ENCODE data around the gene LHX3. TPM values are rescaled to one million over a fixed set of nuclear protein-coding genes. Genes with fewer than 3 reads are reported as not detected.

Gene LHX3
- total RNA-seq, 1 donor from 2014 or later, result not detected

GRCh38 chr9:136185066-136185465, 19.9 kb downstream of the LHX3 start:
- FAIRE-seq (no peak), DNase-seq (ENCODE audit: low spot score in 2 of 2) (no peak)

DNA sequence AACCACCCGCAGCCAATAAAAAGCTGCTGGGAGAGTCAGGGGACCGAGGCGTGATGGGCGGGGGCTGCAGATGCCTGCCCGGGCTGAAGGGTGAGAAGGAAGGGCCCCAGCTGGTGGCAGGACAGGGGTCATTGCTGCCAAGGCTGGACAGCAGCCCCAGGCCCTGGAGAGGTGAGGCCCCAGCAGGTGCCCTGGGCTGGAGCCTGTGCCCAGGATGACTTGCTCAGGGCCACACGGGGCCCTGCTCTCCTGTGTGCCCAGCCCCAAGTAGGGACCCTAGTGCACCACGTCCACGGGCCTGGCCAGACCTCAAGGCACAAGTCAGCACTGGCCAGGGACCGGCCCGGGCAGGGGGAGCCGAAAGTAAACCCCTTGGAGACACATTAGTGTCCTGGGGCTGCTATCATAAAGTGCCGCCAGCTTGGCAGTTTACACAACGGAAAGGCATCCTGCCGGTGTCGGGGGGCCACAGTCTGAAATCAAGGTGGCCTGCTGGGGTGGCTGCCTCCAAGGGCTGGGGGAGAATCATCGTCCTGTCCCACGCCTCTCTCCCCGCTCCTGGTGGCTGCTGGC, 22.0 kb downstream of the LHX3 start:
- FAIRE-seq, result no peak
- no peak for DNase-seq (ENCODE audit: low spot score in 2 of 2)

DNA sequence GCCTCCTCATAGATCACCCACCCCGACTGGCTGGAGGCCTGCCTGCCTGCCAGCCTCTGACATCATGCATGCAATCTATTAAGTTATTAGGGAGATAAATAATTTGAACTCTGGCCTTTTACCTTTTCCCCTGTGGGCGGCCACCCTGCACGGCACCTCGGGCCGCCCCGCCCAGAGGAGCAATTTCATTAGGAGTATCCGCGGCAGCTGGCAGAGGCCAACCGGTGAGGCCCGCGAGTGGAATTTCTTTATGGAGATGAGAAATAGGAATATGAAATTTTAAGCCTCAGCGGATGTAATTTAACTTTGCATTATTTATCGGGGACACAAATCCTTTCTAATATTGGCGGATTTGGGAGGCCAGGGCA, 22.5 kb downstream of the LHX3 start:
- DNase-seq (ENCODE audit: low spot score in 2 of 2), result no peak
- no peak for FAIRE-seq

GRCh38 chr9:136181784-136182419, 23.0 kb downstream of the LHX3 start:
- DNase-seq (ENCODE audit: low spot score in 2 of 2) (peak in 1 of 2 donors; percentile 14), FAIRE-seq (no peak)

- no peak for FAIRE-seq
- no peak for DNase-seq (ENCODE audit: low spot score in 2 of 2)
These were observed 24.3 kb downstream of the LHX3 start for GRCh38 chr9:136180586-136180985.

- DNase-seq (ENCODE audit: low spot score in 2 of 2), result no peak
- no peak for FAIRE-seq
These were observed 25.2 kb downstream of the LHX3 start for GRCh38 chr9:136179761-136180160.

DNA sequence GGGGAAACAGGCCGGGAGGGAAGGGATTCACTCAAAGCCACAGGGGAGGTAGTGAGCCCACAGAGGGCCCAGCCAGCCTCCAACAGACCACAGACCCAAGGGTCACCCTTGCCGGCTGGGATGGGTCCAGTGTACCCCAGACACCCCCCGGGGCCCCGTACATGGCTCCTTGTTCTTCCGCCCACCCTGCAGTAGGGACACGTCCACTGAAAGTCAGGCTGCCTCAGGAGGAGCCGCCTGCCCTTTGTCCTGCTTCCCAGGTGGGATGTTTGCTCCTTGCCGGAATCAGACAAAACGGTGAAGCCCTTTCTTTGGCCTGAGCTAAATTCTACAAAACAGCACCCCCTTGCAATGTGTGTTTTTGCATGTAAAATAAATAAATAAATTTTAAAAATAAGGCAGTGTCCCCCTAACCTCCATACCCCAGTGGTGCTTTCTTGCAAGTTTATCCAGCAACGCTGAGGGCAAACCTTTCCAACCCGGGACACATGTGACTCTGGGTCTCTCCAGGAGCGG, 25.8 kb downstream of the LHX3 start:
- FAIRE-seq (no peak), DNase-seq (ENCODE audit: low spot score in 2 of 2) (no peak)

DNA sequence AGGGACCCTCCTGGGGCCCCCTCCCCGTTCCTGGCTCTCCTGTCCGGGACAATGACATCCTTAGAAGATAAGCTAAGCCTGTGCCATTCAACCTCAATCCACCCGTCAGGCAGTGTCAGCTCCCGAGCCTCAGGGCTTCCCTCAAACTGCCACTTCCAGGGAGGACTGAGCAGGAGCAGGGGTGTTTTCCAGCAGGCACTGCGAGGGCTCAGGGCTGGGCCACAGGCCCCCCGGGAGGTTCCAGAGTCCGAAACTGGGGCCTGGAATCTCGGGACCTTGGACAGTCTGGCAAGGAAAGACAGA, 26.2 kb downstream of the LHX3 start:
- FAIRE-seq (no peak), DNase-seq (ENCODE audit: low spot score in 2 of 2) (no peak)

DNA sequence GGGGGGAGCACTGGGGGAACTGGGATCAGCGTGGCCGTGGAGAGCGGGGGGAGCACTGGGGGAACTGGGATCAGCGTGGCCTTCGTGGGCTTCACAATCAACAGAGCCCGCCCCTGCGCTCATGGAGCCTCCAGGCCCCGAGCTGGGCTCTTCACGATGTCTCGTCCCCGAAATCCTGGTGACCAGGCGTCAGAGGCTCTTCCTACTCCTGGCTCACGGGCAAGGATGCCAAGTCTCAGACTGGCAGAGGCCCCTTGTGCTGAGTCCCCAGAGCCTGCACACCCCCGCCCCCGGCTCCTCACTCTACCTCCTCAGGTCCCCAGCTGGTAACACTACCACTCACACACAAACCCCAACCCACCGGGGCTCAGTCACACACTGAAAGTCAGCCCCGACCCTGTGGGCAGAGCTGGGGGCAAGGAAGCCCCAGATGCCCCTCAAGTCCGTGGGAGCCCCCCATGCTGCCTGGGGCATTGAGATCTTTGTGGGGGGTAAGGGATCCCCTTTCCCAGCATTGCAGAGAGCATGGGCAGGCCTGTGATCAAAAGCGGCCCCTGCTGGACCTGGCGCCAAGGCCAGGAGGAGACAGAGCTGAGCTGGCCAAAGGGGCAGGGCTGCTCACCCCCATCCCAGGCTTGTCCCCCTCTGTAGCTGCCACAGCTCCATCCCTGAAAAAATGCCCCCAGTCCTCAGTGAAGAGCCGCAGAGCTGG, 26.7 kb downstream of the LHX3 start:
- DNase-seq (ENCODE audit: low spot score in 2 of 2) (no peak), FAIRE-seq (no peak)

GRCh38 chr9:136177224-136177623, 27.7 kb downstream of the LHX3 start:
- no peak for DNase-seq (ENCODE audit: low spot score in 2 of 2)

DNA sequence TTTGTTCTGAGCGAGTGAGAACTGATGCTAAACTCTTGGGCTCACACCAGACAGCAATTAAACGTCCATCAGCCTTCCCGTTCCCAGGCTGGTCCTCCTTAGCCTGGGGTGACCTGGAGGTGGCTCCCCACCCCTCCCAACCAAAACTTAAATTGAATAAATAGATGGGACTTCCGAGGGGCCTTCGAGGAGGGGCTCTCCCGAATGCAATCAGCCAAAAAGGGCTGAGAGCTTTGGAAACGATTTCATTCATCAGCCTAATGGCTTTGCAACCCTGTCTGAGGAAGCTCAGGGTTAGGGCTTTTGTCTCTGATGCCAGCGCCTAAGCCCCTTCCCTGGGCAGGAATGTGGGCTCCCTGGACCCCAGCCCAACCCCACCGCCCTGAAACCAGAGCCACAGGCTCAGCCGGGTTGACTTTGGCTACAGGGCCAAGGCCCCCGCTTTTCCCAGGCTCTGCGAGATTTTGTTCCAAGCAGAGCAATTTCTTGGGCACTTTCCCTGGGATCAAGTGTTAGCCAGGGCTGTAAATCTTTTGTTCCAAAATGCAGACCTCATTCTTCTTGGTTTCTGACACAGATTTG, 29.2 kb downstream of the LHX3 start:
- DNase-seq (ENCODE audit: low spot score in 2 of 2) (peak in 1 of 2 donors; percentile 43), FAIRE-seq (no peak)

More at GRCh38 chr9:136177224-136177623, 27.7 kb downstream of the LHX3 start:
- no peak for FAIRE-seq

GRCh38 chr9:136174779-136175615, 29.9 kb downstream of the LHX3 start:
- peak in 1 of 2 donors; percentile 32 for DNase-seq (ENCODE audit: low spot score in 2 of 2)

GRCh38 chr9:136173648-136174290, 31.2 kb downstream of the LHX3 start:
- FAIRE-seq, result no peak
- DNase-seq (ENCODE audit: low spot score in 2 of 2), result no peak

More at GRCh38 chr9:136174779-136175615, 29.9 kb downstream of the LHX3 start:
- FAIRE-seq, result no peak

DNA sequence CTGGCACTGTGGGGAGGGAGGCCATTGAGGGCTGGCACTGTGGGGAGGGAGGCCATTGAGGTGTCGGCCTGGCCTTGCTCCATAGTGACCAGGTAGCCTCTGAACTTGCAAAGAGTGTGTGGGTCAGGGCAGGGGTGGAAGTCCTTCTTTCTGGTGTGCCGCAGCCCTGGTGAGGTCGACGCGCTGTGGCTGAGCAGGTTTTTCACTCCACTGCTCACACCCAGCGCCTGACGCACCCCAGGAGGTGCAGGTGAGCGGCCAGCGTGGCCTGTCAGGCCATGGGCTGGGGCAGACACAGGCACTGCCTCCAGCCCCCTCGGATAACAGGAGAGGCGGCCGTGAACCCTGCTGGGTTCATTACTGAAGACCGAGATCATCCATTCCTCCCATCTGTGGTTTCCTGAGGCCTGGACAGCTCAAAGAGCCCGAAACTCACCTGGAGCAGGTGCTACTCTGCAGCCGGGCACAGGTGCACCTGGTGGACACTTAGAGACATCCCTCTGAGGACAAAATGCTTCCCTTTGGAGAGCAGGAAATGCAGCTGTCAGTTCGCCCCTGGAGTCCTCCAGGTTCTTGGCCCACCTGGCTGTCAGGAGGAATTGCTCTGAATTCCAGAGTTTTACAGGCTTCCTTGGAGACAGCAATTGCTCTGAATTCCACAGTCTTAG, 32.4 kb downstream of the LHX3 start:
- DNase-seq (ENCODE audit: low spot score in 2 of 2) (no peak), FAIRE-seq (no peak)

DNA sequence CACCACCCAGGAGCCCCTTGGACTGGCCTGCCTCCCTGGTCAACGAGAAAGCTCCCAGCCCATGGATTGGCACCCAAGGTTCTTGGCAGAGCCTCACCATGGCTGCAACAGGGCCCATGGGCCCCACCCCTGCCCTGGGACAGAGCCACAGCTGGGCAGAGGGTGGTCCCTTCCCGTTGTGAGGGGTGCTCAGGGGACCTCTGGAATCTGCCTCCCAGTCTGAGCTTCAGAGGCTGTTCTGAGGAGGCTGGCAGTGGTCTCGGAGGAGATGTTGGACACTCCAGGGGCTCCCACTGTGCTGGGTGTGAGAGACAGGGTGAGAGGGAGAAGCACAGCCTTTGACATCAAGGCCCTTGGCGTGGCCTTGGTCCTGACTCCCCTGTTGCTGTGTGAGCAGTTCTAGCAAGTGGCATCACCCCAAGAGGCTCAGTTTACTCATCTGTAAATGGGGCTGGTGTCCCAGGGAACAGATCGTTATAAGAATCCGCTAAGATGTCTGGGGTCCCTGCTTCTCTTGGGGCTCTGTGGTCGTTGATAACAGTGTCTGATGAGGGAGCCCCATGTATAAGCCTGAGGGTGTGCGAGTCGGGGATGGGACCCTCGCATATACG, 33.0 kb downstream of the LHX3 start:
- DNase-seq (ENCODE audit: low spot score in 2 of 2) (no peak), FAIRE-seq (no peak)

- FAIRE-seq, result no peak
- no peak for DNase-seq (ENCODE audit: low spot score in 2 of 2)
These were observed 33.7 kb downstream of the LHX3 start for GRCh38 chr9:136171009-136171800.

GRCh38 chr9:136170006-136170901, 34.7 kb downstream of the LHX3 start:
- peak in 1 of 2 donors; percentile 72 for DNase-seq (ENCODE audit: low spot score in 2 of 2)
- no peak for FAIRE-seq
